GM12892 (cell line): ENCODE data around the gene LAMC2.
"Not testable (repeated sequence)": the region's sequence is repeated elsewhere in the genome, so short reads cannot be mapped to it uniquely, and the experiment has no call there.

Source experiments
- DNase-seq: peaks from one replicate; pipeline ENCODE4 v3.0.0; 2011; ENCODE audit not compliant: insufficient read length
- FAIRE-seq: peaks from 2 replicates; lab custom pipeline; 2011; peaks lifted over from hg19 to GRCh38; lab: Jason Lieb, UNC
- POLR2A ChIP-seq: IDR thresholded peaks from 2 replicates; pipeline ENCODE4 v1.6.1; 2011; ENCODE audit warnings: low read depth, low read length, control low read depth
- POLR2AphosphoS5 ChIP-seq: IDR thresholded peaks from 2 replicates; pipeline ENCODE4 v1.6.1; 2011; ENCODE audit warnings: low read depth, low read length, control low read depth
- TAF1 ChIP-seq: IDR thresholded peaks from 2 replicates; pipeline ENCODE4 v1.6.1; 2011; ENCODE audit warnings: low read depth, mild to moderate bottlenecking, control low read depth, low read length, borderline replicate concordance

The LAMC2 gene

DNA sequence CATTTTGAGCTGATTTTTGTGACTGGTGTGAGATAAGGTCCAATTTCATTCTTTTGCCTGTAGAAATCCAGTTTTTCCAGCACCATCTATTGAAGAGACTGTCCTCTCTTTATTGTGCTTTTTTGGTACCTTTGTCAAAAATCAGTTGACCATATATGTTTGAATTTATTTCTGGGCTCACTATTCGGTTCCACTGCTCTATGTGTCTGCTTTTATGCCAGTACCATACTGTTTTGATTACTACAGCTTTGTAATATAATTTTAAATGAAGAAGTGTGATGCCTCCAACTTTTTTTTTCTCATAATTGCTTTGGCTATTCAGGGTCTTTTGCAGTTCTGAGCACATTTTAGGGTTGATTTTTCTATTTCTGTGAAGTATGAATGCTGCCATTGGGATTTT lies 69.0 kb downstream of the LAMC2 start:
- DNase-seq (no peak), FAIRE-seq (no peak)
- TF ChIP-seq TAF1 (no peak), POLR2AphosphoS5 (no peak), POLR2A (no peak)

DNA sequence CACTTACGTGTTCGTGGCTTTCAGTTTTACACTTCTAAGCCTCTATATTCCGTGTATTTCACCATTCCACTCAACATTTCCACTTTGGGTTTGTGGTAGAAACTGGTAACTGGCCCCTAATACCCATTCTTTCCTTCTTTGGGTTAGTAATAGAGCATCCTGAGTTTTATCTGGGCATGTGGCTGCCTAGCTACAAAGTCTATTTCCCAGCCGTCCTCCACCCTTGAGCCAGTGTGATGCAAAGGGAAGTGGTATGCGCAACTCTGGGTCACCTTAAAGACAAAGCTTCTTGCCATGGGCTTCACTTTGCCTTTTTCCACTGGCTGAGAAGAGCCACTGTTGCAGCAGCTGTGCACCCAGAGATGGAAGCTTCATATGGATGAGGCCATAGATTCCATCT lies 73.9 kb downstream of the LAMC2 start:
- FAIRE-seq (no peak), DNase-seq (no peak)

DNA sequence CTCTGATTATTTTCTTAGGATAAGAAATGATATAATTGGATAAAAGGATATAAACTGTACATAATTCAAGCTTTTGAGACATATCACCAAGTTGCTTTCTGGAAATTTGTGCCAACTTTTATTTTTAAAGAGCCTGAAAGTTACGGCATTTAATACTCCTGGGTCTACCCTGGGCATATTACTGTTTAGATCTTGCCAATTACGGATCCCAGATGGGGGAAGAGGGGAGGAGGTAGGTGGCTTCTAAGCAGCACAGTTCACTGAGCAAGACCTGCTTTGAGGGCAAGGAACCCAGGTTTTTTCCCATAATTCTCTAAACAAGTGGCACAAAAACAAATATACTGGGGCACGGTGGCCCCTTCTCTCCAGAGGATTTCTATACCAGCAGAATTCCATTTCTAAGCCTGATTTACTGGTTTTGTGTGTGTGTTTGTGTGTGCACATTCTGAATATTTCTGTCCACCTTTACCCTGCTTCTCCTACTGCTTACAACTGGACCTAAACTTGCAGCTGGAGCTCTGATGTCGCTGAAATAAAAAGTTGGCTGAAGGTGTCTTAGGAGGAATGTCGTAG lies 76.7 kb downstream of the LAMC2 start:
- no peak for DNase-seq
- no peak for FAIRE-seq
- no peak for TF ChIP-seq TAF1
- no peak for TF ChIP-seq POLR2A
- TF ChIP-seq POLR2AphosphoS5 = no peak

More for the DNA sequence above, 73.9 kb downstream of the LAMC2 start:
- TF ChIP-seq POLR2AphosphoS5 (no peak), POLR2A (no peak), TAF1 (no peak)

DNA sequence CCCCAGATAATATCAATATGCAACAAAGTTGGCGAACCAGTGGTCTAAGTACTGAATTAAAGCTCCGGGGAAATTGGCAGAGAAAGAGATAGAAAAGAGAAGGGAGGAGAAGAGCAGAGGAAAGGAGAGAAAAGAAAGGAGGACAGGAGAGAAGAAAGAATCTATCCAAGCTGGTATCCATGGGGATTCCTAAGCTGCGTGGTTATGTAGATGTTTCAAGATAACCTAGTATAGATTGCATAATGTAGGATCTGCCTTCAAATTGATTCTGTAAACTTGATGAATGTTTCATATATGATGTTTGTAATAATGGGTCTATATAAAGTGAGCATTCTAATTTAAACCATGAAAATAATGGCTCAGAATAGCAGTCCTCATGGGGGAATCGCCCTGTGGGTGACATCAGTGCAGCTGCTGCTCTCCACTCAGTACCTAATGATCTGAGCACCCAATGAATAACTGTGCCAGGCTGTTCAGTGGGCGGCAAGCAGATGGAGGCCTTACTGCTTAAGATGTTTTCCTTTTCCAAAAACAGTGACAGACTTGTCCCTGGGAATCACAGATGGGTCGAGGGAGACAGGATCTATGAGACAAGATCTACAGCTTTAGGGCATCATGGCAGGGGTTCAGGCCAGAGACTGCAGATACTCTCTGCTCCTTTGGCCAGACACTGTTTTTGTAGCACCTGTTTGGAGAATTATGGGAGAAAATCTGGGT lies 78.0 kb downstream of the LAMC2 start:
- no peak for FAIRE-seq

DNA sequence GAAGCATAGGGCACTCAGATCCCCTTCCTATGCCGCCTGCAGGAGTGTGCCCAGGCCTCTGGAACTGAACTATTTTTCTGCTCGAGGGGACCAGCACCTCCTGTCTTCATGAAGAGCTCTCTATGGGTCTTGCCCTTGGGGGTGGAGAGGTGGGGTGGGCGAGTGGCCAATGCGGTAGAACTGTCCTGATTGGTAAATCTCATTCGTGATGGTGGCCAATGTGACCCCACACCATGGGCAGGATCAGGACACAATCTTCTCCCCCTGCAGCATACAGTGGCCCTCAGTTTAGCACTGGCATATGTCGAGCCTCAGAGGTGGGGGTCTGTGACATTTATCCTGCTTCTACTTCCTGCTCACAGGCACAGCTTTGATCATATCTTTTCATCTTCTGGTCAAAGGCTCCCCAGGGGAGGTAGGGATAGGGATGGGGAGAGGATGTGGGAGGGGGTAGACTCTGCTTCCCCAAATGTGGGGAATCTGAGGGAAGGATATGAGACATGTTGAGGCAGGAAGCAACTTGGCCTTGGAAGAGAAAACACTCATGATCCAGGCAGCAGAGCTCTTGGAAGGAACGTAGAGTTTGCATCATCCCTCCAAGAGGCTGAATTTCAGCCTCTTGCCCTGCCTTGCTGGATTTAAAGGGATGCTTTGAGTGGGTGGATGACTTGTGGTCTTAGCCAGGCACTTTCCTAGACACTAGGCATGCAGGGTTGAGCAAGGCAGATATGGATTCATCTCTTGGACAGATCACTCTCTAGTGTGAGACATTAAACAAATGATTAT lies 81.8 kb downstream of the LAMC2 start:
- no peak for TF ChIP-seq TAF1
- TF ChIP-seq POLR2AphosphoS5 = no peak
- TF ChIP-seq POLR2A = no peak
- DNase-seq (no peak), FAIRE-seq (no peak)

More for the DNA sequence above, 78.0 kb downstream of the LAMC2 start:
- TF ChIP-seq POLR2AphosphoS5 (no peak), POLR2A (no peak), TAF1 (no peak)
- no peak for DNase-seq

DNA sequence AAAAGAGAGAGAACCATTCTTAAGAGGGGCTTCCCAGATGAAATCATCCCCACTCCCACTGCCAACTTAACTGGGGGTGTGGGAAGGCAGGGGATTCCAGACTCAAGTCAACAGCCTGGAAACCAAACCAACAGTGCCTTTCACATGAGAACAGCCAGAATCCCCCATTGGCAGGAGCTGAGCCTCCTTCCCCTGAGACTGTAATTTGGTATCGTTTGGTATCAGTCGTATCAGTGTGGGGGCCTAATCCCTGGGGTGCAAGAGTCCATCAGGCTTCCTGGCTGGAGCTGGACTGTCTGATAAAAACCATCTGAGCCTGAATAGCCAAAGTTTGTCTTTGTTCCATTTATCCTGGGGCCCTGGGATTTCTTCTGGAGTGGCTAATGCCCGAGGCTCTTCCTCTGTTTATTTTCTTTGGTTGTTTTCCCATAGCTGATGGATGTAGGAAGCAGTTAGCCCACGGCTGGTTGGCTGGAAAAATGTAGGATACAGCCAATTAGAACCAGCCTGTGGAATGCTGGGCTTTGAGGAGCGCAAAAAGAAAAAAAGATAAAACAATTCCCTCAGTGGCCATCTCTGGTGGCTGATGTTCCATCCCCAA lies 84.6 kb downstream of the LAMC2 start:
- no peak for DNase-seq
- no peak for FAIRE-seq
- TF ChIP-seq POLR2AphosphoS5 = no peak
- TF ChIP-seq POLR2A = no peak
- TF ChIP-seq TAF1 = no peak

DNA sequence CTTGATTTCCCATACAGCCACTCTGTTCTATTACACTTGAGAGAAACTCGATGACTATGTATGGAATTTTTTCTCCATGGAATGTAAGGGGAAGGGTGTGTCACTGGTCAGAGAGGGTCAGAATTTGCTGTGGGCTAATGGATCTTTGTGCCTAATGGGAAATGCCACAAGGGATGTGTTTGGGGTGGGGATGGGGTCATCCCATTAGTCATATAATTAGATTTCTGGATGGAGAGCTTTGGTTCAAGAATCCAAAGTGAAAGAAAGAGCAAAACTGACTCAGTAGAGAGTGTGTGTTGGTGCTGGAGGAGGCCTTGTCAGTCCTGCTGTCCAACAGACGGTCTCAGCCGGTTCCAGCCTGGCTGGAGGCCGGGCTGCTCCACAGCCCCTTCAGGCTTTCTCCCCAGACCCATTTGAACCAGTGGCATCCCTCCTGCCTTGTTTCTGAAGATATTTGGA lies 86.4 kb downstream of the LAMC2 start:
- FAIRE-seq (no peak), DNase-seq (no peak)
- no peak for TF ChIP-seq POLR2A
- no peak for TF ChIP-seq TAF1
- no peak for TF ChIP-seq POLR2AphosphoS5

DNA sequence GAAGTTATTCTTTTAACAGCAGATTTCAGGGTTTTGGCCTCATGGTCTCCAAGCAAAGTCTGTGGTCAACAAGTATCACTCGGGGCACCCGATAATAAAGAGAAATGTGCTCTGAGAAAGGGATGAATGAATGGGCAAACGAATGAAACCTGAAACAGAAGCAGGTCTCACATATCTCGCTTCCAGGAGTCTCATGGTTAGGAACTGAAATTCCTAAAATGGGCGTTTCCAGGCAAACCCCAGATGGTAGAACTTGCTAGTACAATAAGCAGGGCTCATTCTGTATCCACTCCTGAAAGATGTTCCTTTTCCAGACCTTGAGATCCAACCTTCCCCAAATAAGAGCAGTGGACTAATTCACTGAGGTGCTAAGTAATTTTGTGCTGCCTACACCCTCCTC lies 87.2 kb downstream of the LAMC2 start:
- TF ChIP-seq TAF1 (no peak), POLR2AphosphoS5 (no peak), POLR2A (no peak)
- FAIRE-seq = no peak

DNA sequence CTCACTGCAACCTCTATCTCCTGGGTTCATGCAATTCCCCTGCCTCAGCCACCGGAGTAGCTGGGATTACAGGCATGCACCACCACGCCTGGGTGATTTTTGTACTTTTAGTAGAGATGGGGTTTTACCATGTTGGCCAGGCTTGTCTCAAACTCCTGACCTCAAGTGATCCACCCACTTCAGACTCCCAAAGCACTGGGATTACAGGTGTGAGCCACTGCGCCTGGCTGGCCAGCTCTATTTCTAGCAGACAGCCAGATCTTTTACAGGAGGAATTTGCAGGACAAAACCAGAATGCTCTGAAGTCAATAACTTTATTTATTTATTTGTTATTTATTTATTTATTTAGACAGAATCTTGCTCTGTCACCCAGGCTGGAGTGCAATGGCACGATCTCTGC lies 87.9 kb downstream of the LAMC2 start:
- DNase-seq, FAIRE-seq: not testable (repeated sequence)

More for the DNA sequence above, 87.2 kb downstream of the LAMC2 start:
- DNase-seq = no peak

DNA sequence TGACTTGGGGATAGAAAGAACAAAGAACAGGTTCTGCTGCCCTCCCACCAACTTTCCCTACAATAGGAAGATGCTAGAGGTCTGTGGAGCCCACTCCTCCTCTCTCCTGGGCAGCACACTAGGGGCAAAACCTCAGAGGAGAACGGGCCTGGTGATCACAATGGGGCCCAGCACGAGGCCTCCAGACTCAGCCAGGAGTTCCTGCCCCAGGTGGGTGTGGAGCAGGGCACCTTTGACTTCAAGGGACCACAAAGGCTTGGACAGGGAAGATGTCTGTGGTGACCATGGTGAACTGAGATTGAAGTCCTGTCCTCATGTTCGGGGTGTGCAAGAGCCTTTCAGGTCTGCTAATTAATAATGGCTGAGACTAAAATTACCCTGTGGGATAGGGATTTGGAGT lies 88.8 kb downstream of the LAMC2 start:
- FAIRE-seq = no peak
- TF ChIP-seq POLR2A (no peak), POLR2AphosphoS5 (no peak), TAF1 (no peak)

DNA sequence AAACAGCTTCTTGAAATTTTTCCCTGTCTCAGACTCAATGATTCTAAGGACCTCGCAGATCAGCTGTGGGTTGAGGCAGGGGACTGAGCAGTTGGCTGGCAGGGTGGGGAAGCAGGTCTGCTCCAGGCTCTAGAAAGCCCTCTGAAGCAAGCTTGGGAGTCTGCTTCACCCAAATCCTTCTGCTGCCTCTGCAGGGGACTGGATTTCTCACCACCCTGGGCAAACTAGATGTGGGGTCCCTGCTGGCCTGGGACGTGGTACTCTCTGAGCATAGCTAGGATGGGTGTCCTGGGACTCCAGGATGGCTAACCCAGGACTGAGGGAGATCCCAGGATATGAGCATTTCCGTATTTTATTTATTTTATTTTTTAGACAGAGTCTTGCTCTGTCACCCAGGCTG lies 89.3 kb downstream of the LAMC2 start:
- FAIRE-seq = no peak
- no peak for TF ChIP-seq TAF1
- TF ChIP-seq POLR2A = no peak
- no peak for TF ChIP-seq POLR2AphosphoS5
- DNase-seq = no peak

More for the DNA sequence above, 88.8 kb downstream of the LAMC2 start:
- no peak for DNase-seq
